Uterus (tissue), 4 donors: ENCODE results near the gene PSME3IP1. TPM values are rescaled to one million over a fixed set of nuclear protein-coding genes. Genes with fewer than 3 reads are reported as not detected.

Experiments
- DNase-seq, 2 donors: peaks; one replicate each; pipeline ENCODE4 v3.0.0-alpha.2; 2019 to 2020
- H3K27ac ChIP-seq, 2 donors: fragments of 200-600 bp; sonication (generic); 1 replicate in 1 of 2; 2 replicates in 1 of 2; pipeline ENCODE4 v1.5.1; 2016 to 2018
- H3K27me3 ChIP-seq, 2 donors: fragments of 200-600 bp; sonication (generic); one replicate each; pipeline ENCODE4 v1.5.1; 2018 to 2019; ENCODE audit warnings: control low read depth in 1 of 2
- H3K36me3 ChIP-seq, 2 donors: fragments of 200-600 bp; sonication (generic); one replicate each; pipeline ENCODE4 v1.5.1; 2019; ENCODE audit warnings: control low read depth in 1 of 2
- H3K4me1 ChIP-seq, 2 donors: fragments of 200-600 bp; sonication (generic); one replicate each; pipeline ENCODE4 v1.5.1; 2018 to 2019; ENCODE audit warnings: control low read depth in 1 of 2
- H3K4me3 ChIP-seq, 2 donors: fragments of 200-600 bp; sonication (generic); 1 replicate in 1 of 2; 2 replicates in 1 of 2; pipeline ENCODE4 v1.5.1; 2018 to 2019; ENCODE audit warnings: mild to moderate bottlenecking in 1 of 2
- H3K9me3 ChIP-seq, 2 donors: fragments of 200-600 bp; sonication (generic); one replicate each; pipeline ENCODE4 v1.5.1; 2019; ENCODE audit warnings: control low read depth in 1 of 2
- CTCF ChIP-seq, 4 experiments: fragments of 200-600 bp in 2 of 4; fragments of 450-650 bp in 2 of 4; sonication (generic) in 2 of 4; IDR thresholded peaks; one replicate each; pipeline ENCODE4 v1.5.1; 2016 to 2019; ENCODE audit warnings: antibody characterized with exemption in 4 of 4, mild to moderate bottlenecking in 2 of 4, moderate library complexity in 1 of 4
- POLR2A ChIP-seq, 2 donors: fragments of 450-650 bp; IDR thresholded peaks; one replicate each; pipeline ENCODE4 v1.6.1; 2016; ENCODE audit warnings: antibody characterized with exemption in 2 of 2, mild to moderate bottlenecking in 1 of 2, moderate library complexity in 1 of 2
- intact Hi-C: fragments of 100-400 bp; cut with DNase I; formaldehyde crosslinking; loops from one replicate; pipeline ENCODE4 v1.15.1; 2023; ENCODE audit warnings: low total_unique reads
- total RNA-seq, 4 donors: library from RNA; depleted of rRNA in 3 of 4; stranded (reverse); fragments of >200 nt in 3 of 4; gene quantifications; one replicate each; pipeline versions ENCODE4 v1.1.0 to v1.2.4, GENCODE V29; 2014 to 2023
- donor health status: DM: yes; HTN: yes; CAD: no.

PSME3IP1 gene
- total RNA-seq, 4 donors from 2014 or later, result 45.3 to 323 (median 75.1) TPM

- intact Hi-C loops, result no loop called here
- Histone ChIP-seq H3K4me1 (no peaks in the 10 kb centered on the region), H3K9me3 (no peaks in the 10 kb centered on the region), H3K36me3 (no peaks in the 10 kb centered on the region), H3K27ac (no peak overlapping the region), H3K4me3 (no peak overlapping the region), H3K27me3 (no peaks in the 10 kb centered on the region)
- TF ChIP-seq POLR2A (IDR thresholded peaks at IDR 0.05) (no peak), CTCF (IDR thresholded peaks at IDR 0.05) (no peak)
- no peak for DNase-seq
These were observed 59.4 kb downstream of the PSME3IP1 start for GRCh38 chr16:57126411-57126810.

- Histone ChIP-seq H3K27ac (no peak overlapping the region), H3K4me3 (no peak overlapping the region), H3K4me1 (no peaks in the 10 kb centered on the region), H3K9me3 (no peaks in the 10 kb centered on the region), H3K27me3 (no peaks in the 10 kb centered on the region), H3K36me3 (no peaks in the 10 kb centered on the region)
- no peak for DNase-seq
- no peak for TF ChIP-seq CTCF (IDR thresholded peaks at IDR 0.05)
- TF ChIP-seq POLR2A (IDR thresholded peaks at IDR 0.05), result no peak
- intact Hi-C loops, result no loop called here
These were observed 59.9 kb downstream of the PSME3IP1 start for GRCh38 chr16:57125969-57126368.

- DNase-seq, result no peak
- H3K4me1 ChIP-seq, result no peaks in the 10 kb centered on the region
- no peak overlapping the region for H3K27ac ChIP-seq
- intact Hi-C loops, result no loop called here
- H3K4me3 ChIP-seq, result no peak overlapping the region
- H3K36me3 ChIP-seq, result no peaks in the 10 kb centered on the region
- no peaks in the 10 kb centered on the region for H3K27me3 ChIP-seq
- no peaks in the 10 kb centered on the region for H3K9me3 ChIP-seq
- TF ChIP-seq CTCF (IDR thresholded peaks at IDR 0.05), result no peak
These were observed 60.5 kb downstream of the PSME3IP1 start for GRCh38 chr16:57125376-57125775.

- Histone ChIP-seq H3K4me1 (no peaks in the 10 kb centered on the region), H3K4me3 (no peak overlapping the region), H3K9me3 (no peaks in the 10 kb centered on the region), H3K27ac (no peak overlapping the region), H3K36me3 (no peaks in the 10 kb centered on the region), H3K27me3 (no peaks in the 10 kb centered on the region)
- intact Hi-C loops, result no loop called here
- TF ChIP-seq CTCF (IDR thresholded peaks at IDR 0.05) (no peak), POLR2A (IDR thresholded peaks at IDR 0.05) (no peak)
- DNase-seq, result no peak
These were observed 61.7 kb downstream of the PSME3IP1 start for GRCh38 chr16:57123974-57124674.

- no peaks in the 10 kb centered on the region for H3K4me1 ChIP-seq
- TF ChIP-seq CTCF (IDR thresholded peaks at IDR 0.05) (no peak), POLR2A (IDR thresholded peaks at IDR 0.05) (no peak)
These were observed 62.4 kb downstream of the PSME3IP1 start for GRCh38 chr16:57123216-57123973.

More at GRCh38 chr16:57123216-57123973, 62.4 kb downstream of the PSME3IP1 start:
- H3K27me3 ChIP-seq, result no peaks in the 10 kb centered on the region
- no peak overlapping the region for H3K4me3 ChIP-seq
- no peaks in the 10 kb centered on the region for H3K9me3 ChIP-seq
- H3K36me3 ChIP-seq, result no peaks in the 10 kb centered on the region
- intact Hi-C loops, result no loop called here
- no peak for DNase-seq
- H3K27ac ChIP-seq, result no peak overlapping the region
